Forelimb muscle (tissue), 1 donor: ENCODE measurements around the gene LYPD6B. TPM values are rescaled to one million over a fixed set of nuclear protein-coding genes. Genes with fewer than 3 reads are reported as not detected.
A peak's percentile ranks its signal among the peaks of the same experiment; 100 is the strongest.

Experiments
- DNase-seq: peaks from one replicate; pipeline ENCODE4 v3.0.0-alpha.2; 2013; ENCODE audit warnings: low read depth
- polyA plus RNA-seq: library from polyadenylated mRNA; unstranded; fragments of 120-200 nt; gene quantifications from one replicate; pipeline ENCODE4 v1.2.1, GENCODE V29; 2013; ENCODE audit not compliant: insufficient read length

Gene LYPD6B
- polyA plus RNA-seq, 1 donor = not detected

- DNase-seq = no peak
Observed at GRCh38 chr2:149009576-149010461, 28.7 kb upstream of the LYPD6B start.

GRCh38 chr2:149012545-149012944 is 26.0 kb upstream of the LYPD6B start:
- no peak for DNase-seq

- DNase-seq = no peak
Observed at GRCh38 chr2:149015501-149015900, 23.0 kb upstream of the LYPD6B start.

- no peak for DNase-seq
Observed at GRCh38 chr2:149015926-149016563, 22.5 kb upstream of the LYPD6B start.

- DNase-seq = peak; percentile 71
Observed at GRCh38 chr2:149017116-149017985, 21.1 kb upstream of the LYPD6B start.

- no peak for DNase-seq
Observed at GRCh38 chr2:149018981-149019380, 19.5 kb upstream of the LYPD6B start.

- no peak for DNase-seq
Observed at GRCh38 chr2:149019768-149020167, 18.7 kb upstream of the LYPD6B start.

GRCh38 chr2:149020432-149020851 is 18.1 kb upstream of the LYPD6B start:
- no peak for DNase-seq

GRCh38 chr2:149021271-149021719 is 17.2 kb upstream of the LYPD6B start:
- DNase-seq = no peak

- DNase-seq = no peak
Observed at GRCh38 chr2:149021761-149022160, 16.7 kb upstream of the LYPD6B start.

- DNase-seq = no peak
Observed at GRCh38 chr2:149023091-149023490, 15.4 kb upstream of the LYPD6B start.

GRCh38 chr2:149027590-149028250 is 10.8 kb upstream of the LYPD6B start:
- no peak for DNase-seq

- DNase-seq = no peak
Observed at GRCh38 chr2:149028377-149028776, 10.1 kb upstream of the LYPD6B start.

- no peak for DNase-seq
Observed at GRCh38 chr2:149028891-149029290, 9.6 kb upstream of the LYPD6B start.

- no peak for DNase-seq
Observed at GRCh38 chr2:149029307-149029965, 9.1 kb upstream of the LYPD6B start.

GRCh38 chr2:149031396-149031795 is 7.1 kb upstream of the LYPD6B start:
- no peak for DNase-seq

- DNase-seq = no peak
Observed at GRCh38 chr2:149033716-149034115, 4.8 kb upstream of the LYPD6B start.

- DNase-seq = no peak
Observed at GRCh38 chr2:149034406-149034805, 4.1 kb upstream of the LYPD6B start.

GRCh38 chr2:149036507-149037293 is 1.8 kb upstream of the LYPD6B start:
- DNase-seq = no peak

- DNase-seq = no peak
Observed at GRCh38 chr2:149037851-149038250, 648 bp upstream of the LYPD6B start.
